HEK293 (cell line): Measurements from ENCODE around the gene LIPH.

Source experiments
- SP2 ChIP-seq: fragments of 450-650 bp; formaldehyde crosslinking; IDR thresholded peaks from 2 replicates; pipeline ENCODE4 v1.5.1; 2016; ENCODE audit warnings: missing biosample characterization, missing genetic modification characterization
- YY1 ChIP-seq: fragments of 450-650 bp; formaldehyde crosslinking; IDR thresholded peaks from 2 replicates; pipeline ENCODE4 v1.5.1; 2018; ENCODE audit warnings: missing biosample characterization, missing genetic modification characterization
- ZNF175 ChIP-seq: fragments of 450-650 bp; formaldehyde crosslinking; IDR thresholded peaks from 2 replicates; pipeline ENCODE4 v1.5.1; 2016; ENCODE audit warnings: missing biosample characterization, missing genetic modification characterization
- ZNF292 ChIP-seq: fragments of 450-650 bp; formaldehyde crosslinking; IDR thresholded peaks from 2 replicates; pipeline ENCODE4 v1.5.1; 2016; ENCODE audit warnings: low read depth, missing biosample characterization, missing genetic modification characterization, borderline replicate concordance
- ZNF48 ChIP-seq: fragments of 450-650 bp; formaldehyde crosslinking; IDR thresholded peaks from 2 replicates; pipeline ENCODE4 v1.5.1; 2016; ENCODE audit warnings: missing biosample characterization, missing genetic modification characterization
- ZNF521 ChIP-seq: fragments of 450-650 bp; formaldehyde crosslinking; IDR thresholded peaks from 2 replicates; pipeline ENCODE4 v1.5.1; 2017; ENCODE audit warnings: missing biosample characterization, mild to moderate bottlenecking, missing genetic modification characterization
- ZNF623 ChIP-seq: fragments of 450-650 bp; formaldehyde crosslinking; IDR thresholded peaks from 2 replicates; pipeline ENCODE4 v1.5.1; 2016; ENCODE audit warnings: missing biosample characterization, missing genetic modification characterization
- ZSCAN30 ChIP-seq: fragments of 450-650 bp; IDR thresholded peaks from 2 replicates; pipeline ENCODE4 v1.5.1; 2018; ENCODE audit warnings: missing biosample characterization, mild to moderate bottlenecking, missing genetic modification characterization, moderate library complexity
- TF ChIP-seq, protein P1 (sequence below): fragments of 450-650 bp; formaldehyde crosslinking; IDR thresholded peaks from 2 replicates; pipeline ENCODE4 v1.5.1; 2016; ENCODE audit warnings: missing biosample characterization, missing genetic modification characterization

DNA sequence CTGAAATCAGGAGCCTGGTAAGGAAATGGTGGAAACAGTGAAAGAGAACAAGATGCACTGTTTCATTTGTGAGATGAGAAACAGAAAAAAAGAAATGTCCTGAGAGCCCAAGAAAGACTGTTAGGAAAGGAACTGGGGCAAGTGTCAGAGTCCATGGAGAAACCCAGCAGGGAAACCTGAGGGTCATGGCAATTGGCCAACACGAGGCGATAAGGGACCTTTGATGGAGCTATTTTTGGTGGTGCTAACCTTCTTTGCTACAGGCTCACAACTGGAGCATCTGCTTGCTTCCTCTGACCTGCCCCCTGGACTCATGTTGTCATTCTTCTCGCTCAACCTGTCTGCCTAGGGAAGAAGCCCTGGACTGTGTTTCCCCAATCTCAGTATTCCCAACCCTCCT is 49.4 kb downstream of the LIPH start:
- TF ChIP-seq ZNF521, result no peak
- no peak for TF ChIP-seq ZNF292 (tag by site-specific recombination)
- no peak for TF ChIP-seq ZNF175 (tag by site-specific recombination)
- TF ChIP-seq ZNF48 (tag by site-specific recombination), result no peak
- TF ChIP-seq YY1 (tag by site-specific recombination), result no peak
- no peak for TF ChIP-seq SP2 (tag by site-specific recombination)
- TF ChIP-seq, protein P1, sequence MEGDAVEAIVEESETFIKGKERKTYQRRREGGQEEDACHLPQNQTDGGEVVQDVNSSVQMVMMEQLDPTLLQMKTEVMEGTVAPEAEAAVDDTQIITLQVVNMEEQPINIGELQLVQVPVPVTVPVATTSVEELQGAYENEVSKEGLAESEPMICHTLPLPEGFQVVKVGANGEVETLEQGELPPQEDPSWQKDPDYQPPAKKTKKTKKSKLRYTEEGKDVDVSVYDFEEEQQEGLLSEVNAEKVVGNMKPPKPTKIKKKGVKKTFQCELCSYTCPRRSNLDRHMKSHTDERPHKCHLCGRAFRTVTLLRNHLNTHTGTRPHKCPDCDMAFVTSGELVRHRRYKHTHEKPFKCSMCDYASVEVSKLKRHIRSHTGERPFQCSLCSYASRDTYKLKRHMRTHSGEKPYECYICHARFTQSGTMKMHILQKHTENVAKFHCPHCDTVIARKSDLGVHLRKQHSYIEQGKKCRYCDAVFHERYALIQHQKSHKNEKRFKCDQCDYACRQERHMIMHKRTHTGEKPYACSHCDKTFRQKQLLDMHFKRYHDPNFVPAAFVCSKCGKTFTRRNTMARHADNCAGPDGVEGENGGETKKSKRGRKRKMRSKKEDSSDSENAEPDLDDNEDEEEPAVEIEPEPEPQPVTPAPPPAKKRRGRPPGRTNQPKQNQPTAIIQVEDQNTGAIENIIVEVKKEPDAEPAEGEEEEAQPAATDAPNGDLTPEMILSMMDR, result no peak
- no peak for TF ChIP-seq ZSCAN30 (tag by site-specific recombination)
- no peak for TF ChIP-seq ZNF623
